ENCODE measurements around the gene VDAC1.

Gene VDAC1

GRCh38 chr5:134022333-134022732 lies 17.6 kb upstream of the VDAC1 start:
- Histone ChIP-seq H3K27me3 (ENCODE audit: control insufficient read depth, insufficient read depth, low read length) (no peaks in the 10 kb centered on the region), H3K9ac (ENCODE audit: low read length) (no peak overlapping the region), H3K27ac (ENCODE audit: low read length) (no peak overlapping the region), H3K4me3 (ENCODE audit: low read length) (no peak overlapping the region), H3K36me3 (ENCODE audit: control insufficient read depth, low read depth, low read length) (no peaks in the 10 kb centered on the region), H3K9me3 (ENCODE audit: control insufficient read depth, low read depth, low read length) (no peaks in the 10 kb centered on the region), H3K4me1 (ENCODE audit: control insufficient read depth, low read depth, low read length) (no peaks in the 10 kb centered on the region)

- H3K9me3 ChIP-seq (ENCODE audit: control insufficient read depth, low read depth, low read length) = no peaks in the 10 kb centered on the region
Measured at GRCh38 chr5:134020188-134020587, 15.4 kb upstream of the VDAC1 start.

GRCh38 chr5:134019636-134020035 lies 14.9 kb upstream of the VDAC1 start:
- H3K9ac ChIP-seq (ENCODE audit: low read length) = no peak overlapping the region
- H3K4me1 ChIP-seq (ENCODE audit: control insufficient read depth, low read depth, low read length) = no peaks in the 10 kb centered on the region
- H3K27ac ChIP-seq (ENCODE audit: low read length) = no peak overlapping the region
- no peaks in the 10 kb centered on the region for H3K27me3 ChIP-seq (ENCODE audit: control insufficient read depth, insufficient read depth, low read length)
- no peaks in the 10 kb centered on the region for H3K9me3 ChIP-seq (ENCODE audit: control insufficient read depth, low read depth, low read length)
- H3K36me3 ChIP-seq (ENCODE audit: control insufficient read depth, low read depth, low read length) = no peaks in the 10 kb centered on the region
- H3K4me3 ChIP-seq (ENCODE audit: low read length) = no peak overlapping the region

More at GRCh38 chr5:134020188-134020587, 15.4 kb upstream of the VDAC1 start:
- Histone ChIP-seq H3K9ac (ENCODE audit: low read length) (no peak overlapping the region), H3K27ac (ENCODE audit: low read length) (no peak overlapping the region), H3K27me3 (ENCODE audit: control insufficient read depth, insufficient read depth, low read length) (no peaks in the 10 kb centered on the region), H3K4me1 (ENCODE audit: control insufficient read depth, low read depth, low read length) (no peaks in the 10 kb centered on the region), H3K36me3 (ENCODE audit: control insufficient read depth, low read depth, low read length) (no peaks in the 10 kb centered on the region), H3K4me3 (ENCODE audit: low read length) (no peak overlapping the region)

- Histone ChIP-seq H3K4me3 (ENCODE audit: low read length) (no peak overlapping the region), H3K36me3 (ENCODE audit: control insufficient read depth, low read depth, low read length) (no peaks in the 10 kb centered on the region), H3K27me3 (ENCODE audit: control insufficient read depth, insufficient read depth, low read length) (no peaks in the 10 kb centered on the region), H3K27ac (ENCODE audit: low read length) (no peak overlapping the region), H3K4me1 (ENCODE audit: control insufficient read depth, low read depth, low read length) (no peaks in the 10 kb centered on the region), H3K9me3 (ENCODE audit: control insufficient read depth, low read depth, low read length) (no peaks in the 10 kb centered on the region), H3K9ac (ENCODE audit: low read length) (no peak overlapping the region)
Measured at GRCh38 chr5:134018986-134019316, 14.2 kb upstream of the VDAC1 start.

- H3K36me3 ChIP-seq (ENCODE audit: control insufficient read depth, low read depth, low read length) = no peaks in the 10 kb centered on the region
- H3K27me3 ChIP-seq (ENCODE audit: control insufficient read depth, insufficient read depth, low read length) = no peaks in the 10 kb centered on the region
- no peak overlapping the region for H3K27ac ChIP-seq (ENCODE audit: low read length)
- no peaks in the 10 kb centered on the region for H3K4me1 ChIP-seq (ENCODE audit: control insufficient read depth, low read depth, low read length)
- no peaks in the 10 kb centered on the region for H3K9me3 ChIP-seq (ENCODE audit: control insufficient read depth, low read depth, low read length)
- H3K9ac ChIP-seq (ENCODE audit: low read length) = no peak overlapping the region
- H3K4me3 ChIP-seq (ENCODE audit: low read length) = no peak overlapping the region
Measured at GRCh38 chr5:134018154-134018985, 13.6 kb upstream of the VDAC1 start.

GRCh38 chr5:134008266-134008749 lies 3.5 kb upstream of the VDAC1 start:
- Histone ChIP-seq H3K36me3 (ENCODE audit: control insufficient read depth, low read depth, low read length) (no peaks in the 10 kb centered on the region), H3K27ac (ENCODE audit: low read length) (no peak overlapping the region), H3K27me3 (ENCODE audit: control insufficient read depth, insufficient read depth, low read length) (no peaks in the 10 kb centered on the region), H3K4me3 (ENCODE audit: low read length) (no peak overlapping the region), H3K4me1 (ENCODE audit: control insufficient read depth, low read depth, low read length) (peaks cover 22% of the 10 kb centered on the region), H3K9ac (ENCODE audit: low read length) (no peak overlapping the region), H3K9me3 (ENCODE audit: control insufficient read depth, low read depth, low read length) (no peaks in the 10 kb centered on the region)

GRCh38 chr5:134007581-134008265 lies 2.9 kb upstream of the VDAC1 start:
- Histone ChIP-seq H3K4me1 (ENCODE audit: control insufficient read depth, low read depth, low read length) (peaks cover 27% of the 10 kb centered on the region), H3K4me3 (ENCODE audit: low read length) (peak overlapping the region; percentile 10), H3K9ac (ENCODE audit: low read length) (no peak overlapping the region), H3K27me3 (ENCODE audit: control insufficient read depth, insufficient read depth, low read length) (no peaks in the 10 kb centered on the region), H3K27ac (ENCODE audit: low read length) (no peak overlapping the region), H3K9me3 (ENCODE audit: control insufficient read depth, low read depth, low read length) (no peaks in the 10 kb centered on the region), H3K36me3 (ENCODE audit: control insufficient read depth, low read depth, low read length) (no peaks in the 10 kb centered on the region)

- Histone ChIP-seq H3K36me3 (ENCODE audit: control insufficient read depth, low read depth, low read length) (peaks cover 4% of the 10 kb centered on the region), H3K9ac (ENCODE audit: low read length) (no peak overlapping the region), H3K27ac (ENCODE audit: low read length) (no peak overlapping the region)
Measured at GRCh38 chr5:134006115-134006514, 1.3 kb upstream of the VDAC1 start.

GRCh38 chr5:134005417-134006061 lies 764 bp upstream of the VDAC1 start:
- no peak overlapping the region for H3K27ac ChIP-seq (ENCODE audit: low read length)
- H3K27me3 ChIP-seq (ENCODE audit: control insufficient read depth, insufficient read depth, low read length) = no peaks in the 10 kb centered on the region
- peak overlapping the region; percentile 83 for H3K9ac ChIP-seq (ENCODE audit: low read length)
- H3K4me3 ChIP-seq (ENCODE audit: low read length) = peak overlapping the region; percentile 71
- peaks cover 7% of the 10 kb centered on the region for H3K36me3 ChIP-seq (ENCODE audit: control insufficient read depth, low read depth, low read length)
- no peaks in the 10 kb centered on the region for H3K9me3 ChIP-seq (ENCODE audit: control insufficient read depth, low read depth, low read length)
- peaks cover 27% of the 10 kb centered on the region for H3K4me1 ChIP-seq (ENCODE audit: control insufficient read depth, low read depth, low read length)

More at GRCh38 chr5:134006115-134006514, 1.3 kb upstream of the VDAC1 start:
- no peaks in the 10 kb centered on the region for H3K9me3 ChIP-seq (ENCODE audit: control insufficient read depth, low read depth, low read length)
- H3K27me3 ChIP-seq (ENCODE audit: control insufficient read depth, insufficient read depth, low read length) = no peaks in the 10 kb centered on the region
- H3K4me3 ChIP-seq (ENCODE audit: low read length) = peak overlapping the region; percentile 71
- H3K4me1 ChIP-seq (ENCODE audit: control insufficient read depth, low read depth, low read length) = peaks cover 27% of the 10 kb centered on the region

GRCh38 chr5:134003817-134004625 lies 754 bp downstream of the VDAC1 start:
- H3K9ac ChIP-seq (ENCODE audit: low read length) = peak overlapping the region; percentile 81
- H3K4me1 ChIP-seq (ENCODE audit: control insufficient read depth, low read depth, low read length) = peaks cover 27% of the 10 kb centered on the region
- no peaks in the 10 kb centered on the region for H3K27me3 ChIP-seq (ENCODE audit: control insufficient read depth, insufficient read depth, low read length)
- peaks cover 7% of the 10 kb centered on the region for H3K36me3 ChIP-seq (ENCODE audit: control insufficient read depth, low read depth, low read length)
- H3K9me3 ChIP-seq (ENCODE audit: control insufficient read depth, low read depth, low read length) = no peaks in the 10 kb centered on the region
- H3K4me3 ChIP-seq (ENCODE audit: low read length) = peak overlapping the region; percentile 71
- H3K27ac ChIP-seq (ENCODE audit: low read length) = peak overlapping the region; percentile 46

Measured in iPS-18a (cell line).